Endometrial microvascular endothelial cells (primary cell): ENCODE data around the gene B3GALT5. TPM values are rescaled to one million over a fixed set of nuclear protein-coding genes. Genes with fewer than 3 reads are reported as not detected.
"Not testable (repeated sequence)": the region's sequence is repeated elsewhere in the genome, so short reads cannot be mapped to it uniquely, and the experiment has no call there.

Experiments used
- in situ Hi-C: cut with HindIII; loops from 2 replicates; pipeline ENCODE4 v1.10.0; 2017; ENCODE audit warnings: low sequenced_read_pairs, low pct_unique_long_range_greater_than_20kb; ENCODE audit errors: inconsistent ontology term
- total RNA-seq: library from RNA; depleted of rRNA; stranded (reverse); fragments of >200 nt; gene quantifications from one replicate; pipeline ENCODE4 v1.2.3, GENCODE V29; 2015; ENCODE audit errors: inconsistent ontology term

Gene B3GALT5
- not detected for total RNA-seq

GRCh38 chr21:39612233-39613040 lies at the start of gene B3GALT5:
B3GALT5 (plus strand) TSS chr21:39612940; CDS start chr21:39660560, 47,620 bp downstream.
- in situ Hi-C loops: no loop called here

GRCh38 chr21:39564200-39564599 lies 48.5 kb upstream of the B3GALT5 start:
- in situ Hi-C loops: no loop called here

GRCh38 chr21:39567180-39567972 lies 45.4 kb upstream of the B3GALT5 start:
- in situ Hi-C loops: no loop called here

GRCh38 chr21:39568361-39568760 lies 44.4 kb upstream of the B3GALT5 start:
- in situ Hi-C loops: no loop called here

- in situ Hi-C loops: no loop called here
Observed at GRCh38 chr21:39575775-39576174, 37.0 kb upstream of the B3GALT5 start.

GRCh38 chr21:39576518-39577128 lies 36.1 kb upstream of the B3GALT5 start:
- in situ Hi-C loops: no loop called here

- in situ Hi-C loops: no loop called here
Observed at GRCh38 chr21:39579734-39580332, 32.9 kb upstream of the B3GALT5 start.

- in situ Hi-C loops: no loop called here
Observed at GRCh38 chr21:39580744-39581143, 32.0 kb upstream of the B3GALT5 start.

GRCh38 chr21:39581414-39581813 lies 31.3 kb upstream of the B3GALT5 start:
- in situ Hi-C loops: no loop called here

GRCh38 chr21:39582749-39583148 lies 30.0 kb upstream of the B3GALT5 start:
- in situ Hi-C loops: no loop called here

GRCh38 chr21:39583586-39583985 lies 29.2 kb upstream of the B3GALT5 start:
- in situ Hi-C loops: not testable (repeated sequence)

GRCh38 chr21:39587376-39587775 lies 25.4 kb upstream of the B3GALT5 start:
- in situ Hi-C loops: no loop called here

GRCh38 chr21:39588884-39589283 lies 23.9 kb upstream of the B3GALT5 start:
- in situ Hi-C loops: no loop called here

GRCh38 chr21:39593522-39593921 lies 19.2 kb upstream of the B3GALT5 start:
- in situ Hi-C loops: no loop called here

- in situ Hi-C loops: no loop called here
Observed at GRCh38 chr21:39595465-39595864, 17.3 kb upstream of the B3GALT5 start.

- in situ Hi-C loops: no loop called here
Observed at GRCh38 chr21:39597595-39597994, 15.1 kb upstream of the B3GALT5 start.

GRCh38 chr21:39599191-39599970 lies 13.4 kb upstream of the B3GALT5 start:
- in situ Hi-C loops: no loop called here

GRCh38 chr21:39601187-39601928 lies 11.4 kb upstream of the B3GALT5 start:
- in situ Hi-C loops: no loop called here
